HG03175 (cell line): ENCODE measurements around the gene MLLT6.

Source experiments
- ATAC-seq: cut with Tn5 transposase; IDR thresholded peaks from one replicate; pipeline ENCODE4 v1.9.1; 2021; ENCODE audit warnings: mild to moderate bottlenecking, moderate library complexity; ENCODE audit not compliant: unreplicated experiment

MLLT6 gene

DNA sequence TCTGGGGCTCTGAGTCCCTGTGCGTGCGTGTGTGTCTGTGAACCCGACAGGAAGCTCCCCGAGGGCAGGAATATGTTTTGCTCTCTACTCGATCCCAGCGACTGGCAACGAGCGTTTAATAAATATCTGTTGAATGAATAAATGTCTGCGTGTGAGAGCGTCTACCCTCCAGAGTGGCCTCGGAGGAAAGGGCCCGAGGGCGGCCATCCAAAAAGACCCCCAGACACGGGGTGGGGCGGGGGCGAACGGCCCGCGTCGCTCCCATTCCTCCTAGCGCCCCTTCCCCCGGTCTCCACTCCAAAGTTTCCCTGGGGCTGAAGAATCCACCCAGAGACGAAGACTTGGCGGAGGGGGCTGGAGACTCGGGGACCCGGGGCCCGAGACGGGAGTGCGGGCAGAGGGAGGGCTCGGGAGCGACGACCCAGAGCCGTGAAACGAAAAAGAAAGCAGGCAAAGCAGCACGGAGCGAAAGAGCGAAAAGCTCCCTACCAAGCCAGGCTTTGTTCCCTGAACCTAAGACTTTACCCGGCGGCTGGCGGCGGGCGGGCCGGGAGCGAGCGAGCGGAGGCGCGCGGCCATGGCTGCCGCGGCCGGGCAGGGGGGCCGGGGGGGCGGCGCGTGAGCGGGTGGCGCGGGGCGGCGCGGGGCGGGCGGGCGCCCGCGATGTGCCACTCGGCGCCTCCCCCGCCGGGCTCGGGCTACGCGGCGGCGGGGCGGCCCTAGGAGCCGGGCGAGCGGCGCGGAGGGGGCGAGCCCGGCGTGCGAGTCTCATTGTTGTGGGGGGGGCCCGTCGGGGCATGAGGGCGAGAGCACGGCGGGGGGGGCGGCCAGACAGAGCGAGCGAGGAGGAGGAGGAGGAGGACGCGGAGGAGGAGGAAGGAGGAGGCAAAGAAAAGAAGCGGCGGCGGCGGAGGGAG is at the start of gene MLLT6:
TSS of gene MLLT6 (plus strand) at position 668 of the 917 bp plus-strand sequence. CDS start 360 bp downstream, outside the sequence.
- no peak for ATAC-seq

DNA sequence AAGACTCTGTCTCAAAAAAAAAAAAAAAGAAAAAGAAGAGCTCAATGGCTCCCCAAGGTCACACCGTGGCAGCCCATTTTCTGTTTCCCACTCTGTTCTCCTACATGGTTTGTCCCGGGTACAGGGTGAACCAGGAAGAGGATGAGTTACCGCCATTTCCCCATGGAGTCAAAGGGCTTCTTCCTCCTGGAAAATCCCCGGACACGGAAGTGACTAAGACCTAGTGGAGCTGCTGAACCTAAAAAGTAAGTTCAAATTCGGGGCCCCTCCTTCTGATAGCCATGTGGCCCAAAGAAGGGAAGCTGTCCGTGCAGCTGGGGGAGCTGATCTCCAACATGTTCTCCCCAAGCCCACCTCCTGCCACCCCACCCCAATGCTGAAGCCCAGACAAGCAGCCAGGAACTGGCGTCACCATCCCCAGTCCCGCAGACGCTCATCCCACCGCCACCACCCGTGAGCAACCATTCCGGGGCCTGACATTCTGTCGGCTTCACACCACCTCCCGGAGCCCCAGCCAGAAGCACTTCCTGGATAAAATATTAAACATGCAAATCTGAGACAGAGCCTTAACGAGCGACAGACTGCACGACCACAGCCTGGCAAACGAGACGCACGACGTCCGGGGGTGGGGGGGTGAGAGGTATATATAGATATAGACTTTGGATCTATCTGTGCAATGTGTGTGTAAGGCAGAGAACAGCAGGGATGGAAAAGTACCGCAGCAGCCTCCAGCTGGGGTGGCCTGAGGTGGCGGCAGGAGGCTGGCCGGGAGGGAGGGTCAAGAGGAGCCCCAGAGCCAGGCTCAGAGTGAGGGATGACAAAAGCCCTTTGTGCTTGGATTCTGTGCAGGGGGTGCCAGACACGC is 47.9 kb upstream of the MLLT6 start:
- no peak for ATAC-seq

DNA sequence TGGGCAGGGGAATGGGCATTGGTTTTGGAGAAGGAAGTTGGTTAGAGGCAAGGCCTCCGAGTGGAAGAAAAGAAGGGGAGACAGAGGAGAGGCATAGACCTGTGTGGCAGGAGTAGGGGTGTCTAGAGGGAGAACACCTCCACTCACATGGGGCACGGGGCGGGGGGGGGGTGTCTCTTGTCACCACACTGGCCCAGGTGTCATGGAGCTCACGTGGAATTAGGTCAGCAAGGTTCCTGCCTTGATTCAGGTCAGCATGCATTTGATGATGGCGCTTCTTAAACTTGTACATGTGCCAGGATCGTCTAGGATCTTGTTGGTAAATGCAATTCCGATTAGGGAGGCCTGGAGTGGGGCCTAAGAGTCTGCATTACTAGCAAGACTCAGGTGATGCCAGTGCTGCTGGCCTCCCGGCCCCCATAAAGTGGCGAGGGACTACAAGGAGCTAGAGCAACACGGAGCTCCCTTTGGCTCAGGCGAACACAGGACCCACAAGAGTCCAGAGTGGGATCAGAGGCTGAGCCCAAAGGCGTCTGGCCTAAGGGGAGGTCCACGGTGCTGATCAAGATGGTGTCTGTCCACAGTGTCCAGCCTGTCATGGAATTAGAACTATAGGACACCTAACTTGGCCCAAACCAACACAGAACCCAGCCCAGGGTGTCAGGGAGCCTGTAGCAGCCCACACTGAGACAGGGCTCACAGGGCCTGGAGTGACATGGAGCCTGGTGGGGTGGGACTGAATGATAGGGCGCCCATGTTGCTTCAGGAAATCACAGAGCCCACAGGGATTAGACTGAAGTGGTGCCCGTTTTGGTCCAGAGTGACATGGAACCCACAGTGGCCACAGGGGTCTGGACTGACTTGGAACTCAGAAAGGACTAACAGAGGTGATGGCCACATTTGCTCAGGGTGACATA is 47.0 kb upstream of the MLLT6 start:
- no peak for ATAC-seq

DNA sequence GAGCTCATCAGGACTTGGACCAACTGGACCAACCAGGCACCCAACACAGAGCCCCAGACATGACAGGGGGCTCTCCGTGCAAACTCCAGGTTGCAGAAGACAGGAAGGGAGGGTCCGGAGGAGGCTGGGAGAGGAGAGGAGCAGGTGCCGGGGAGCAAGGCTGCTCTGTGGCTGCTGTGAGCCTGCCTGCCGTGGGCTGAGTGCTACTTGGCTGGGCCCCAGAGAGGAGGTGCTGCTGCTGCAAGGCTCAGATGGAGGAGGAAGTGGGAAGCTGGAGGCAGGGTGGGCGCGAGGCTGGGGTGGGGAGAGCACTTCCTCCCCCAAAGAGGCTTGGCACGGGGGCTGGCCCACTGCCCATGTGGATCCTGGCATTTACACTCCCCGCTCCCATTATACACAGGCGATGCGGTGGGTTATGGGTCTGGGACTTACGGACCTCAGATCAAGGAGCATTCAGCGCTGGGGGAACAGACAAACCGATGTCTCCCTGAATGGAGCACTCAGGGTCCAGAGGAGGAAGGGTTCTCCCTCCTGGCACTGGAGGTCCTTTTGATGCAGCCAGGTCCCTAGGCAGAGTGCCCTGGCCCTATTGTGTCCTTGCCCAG is 46.2 kb upstream of the MLLT6 start:
- ATAC-seq, result no peak

DNA sequence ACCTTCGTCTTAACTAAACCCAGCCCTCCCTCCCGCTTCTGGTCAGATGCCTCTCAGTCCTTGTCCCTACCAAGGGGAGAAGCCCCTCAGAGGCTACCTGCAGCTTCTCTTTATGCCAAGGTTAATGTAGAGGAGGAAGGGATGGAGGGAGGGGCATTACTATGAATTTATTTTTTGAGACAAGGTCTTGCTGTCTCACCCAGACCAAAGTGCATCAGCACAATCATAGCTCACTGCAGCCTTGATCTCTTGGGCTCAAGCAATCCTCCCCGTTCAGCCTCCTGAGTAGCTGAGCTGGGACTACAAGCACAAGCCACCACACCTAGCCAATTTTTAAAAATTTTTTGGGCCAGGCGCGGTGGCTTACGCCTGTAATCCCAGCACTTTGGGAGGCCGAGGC is 45.7 kb upstream of the MLLT6 start:
- no peak for ATAC-seq

DNA sequence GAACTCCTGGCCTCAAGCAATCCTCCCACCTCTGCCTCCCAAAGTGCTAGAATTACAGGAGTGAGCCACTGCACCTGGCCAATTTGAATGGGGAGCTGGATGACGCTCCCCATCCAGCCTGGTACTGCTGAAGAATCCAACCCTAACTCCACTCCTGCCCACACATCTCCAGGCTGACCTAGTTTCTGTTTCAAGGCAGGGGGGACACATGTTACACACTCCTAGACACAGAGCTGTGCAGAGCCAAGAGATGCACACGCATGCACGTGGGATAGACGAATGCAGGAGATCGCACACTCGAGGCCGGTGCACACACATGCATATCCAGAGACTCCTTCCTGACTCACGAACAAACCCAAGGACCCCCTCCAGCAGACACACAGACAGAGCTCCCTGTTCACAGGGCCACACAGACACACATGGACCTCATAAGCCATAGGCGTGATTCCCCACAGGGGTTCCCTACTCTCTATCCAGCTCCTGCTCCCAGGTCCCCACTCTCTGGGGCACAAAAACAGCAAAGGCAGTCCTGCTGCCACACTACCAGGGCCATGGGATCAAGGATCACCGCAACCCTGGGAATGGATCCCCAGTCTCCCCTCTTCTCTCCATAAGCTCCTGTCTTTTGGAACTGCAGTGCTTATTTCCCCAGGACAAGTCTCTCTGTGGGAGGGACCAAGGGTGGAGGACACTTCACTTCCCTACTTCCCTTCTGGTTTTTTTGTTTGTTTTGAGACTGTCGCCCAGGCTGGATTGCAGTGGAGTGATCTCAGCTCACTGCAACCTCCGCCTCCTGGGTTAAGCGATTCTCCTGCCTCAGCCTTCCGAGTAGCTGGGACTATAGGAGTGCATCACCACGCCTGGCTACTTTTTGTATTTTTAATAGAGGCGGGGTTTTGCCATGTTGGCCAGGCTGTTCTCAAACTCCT is 44.7 kb upstream of the MLLT6 start:
- ATAC-seq, result no peak

DNA sequence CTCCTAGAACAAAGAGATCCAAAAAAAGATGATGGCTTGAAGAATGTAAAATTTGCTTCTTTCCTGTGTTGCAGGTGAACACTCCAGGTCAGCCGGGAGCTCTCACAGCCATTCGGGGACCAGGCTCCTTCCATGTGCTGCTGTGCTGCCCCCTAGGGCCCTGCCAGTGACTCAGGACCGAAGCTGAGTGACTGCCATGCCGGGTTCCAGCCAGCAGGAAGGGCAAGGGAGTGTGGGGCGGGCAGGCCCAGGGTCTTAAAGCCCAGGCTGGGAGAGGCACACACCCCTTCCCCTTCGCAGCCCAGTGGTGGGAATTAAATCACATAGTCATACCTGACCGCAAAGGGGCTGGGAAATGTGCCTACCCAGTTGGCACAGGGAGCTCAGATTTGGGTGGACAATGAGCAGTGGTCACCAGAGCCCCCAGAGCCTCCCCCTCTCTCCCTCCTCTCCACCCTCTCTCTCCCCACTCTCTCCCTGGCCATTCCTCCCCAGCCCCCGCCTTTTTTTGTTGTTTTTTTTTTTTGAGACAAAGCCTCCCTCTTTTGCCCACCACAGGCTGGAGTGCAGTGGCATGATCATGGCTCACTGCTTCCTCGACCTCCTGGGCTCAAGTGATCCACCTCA is 41.8 kb upstream of the MLLT6 start:
- no peak for ATAC-seq

DNA sequence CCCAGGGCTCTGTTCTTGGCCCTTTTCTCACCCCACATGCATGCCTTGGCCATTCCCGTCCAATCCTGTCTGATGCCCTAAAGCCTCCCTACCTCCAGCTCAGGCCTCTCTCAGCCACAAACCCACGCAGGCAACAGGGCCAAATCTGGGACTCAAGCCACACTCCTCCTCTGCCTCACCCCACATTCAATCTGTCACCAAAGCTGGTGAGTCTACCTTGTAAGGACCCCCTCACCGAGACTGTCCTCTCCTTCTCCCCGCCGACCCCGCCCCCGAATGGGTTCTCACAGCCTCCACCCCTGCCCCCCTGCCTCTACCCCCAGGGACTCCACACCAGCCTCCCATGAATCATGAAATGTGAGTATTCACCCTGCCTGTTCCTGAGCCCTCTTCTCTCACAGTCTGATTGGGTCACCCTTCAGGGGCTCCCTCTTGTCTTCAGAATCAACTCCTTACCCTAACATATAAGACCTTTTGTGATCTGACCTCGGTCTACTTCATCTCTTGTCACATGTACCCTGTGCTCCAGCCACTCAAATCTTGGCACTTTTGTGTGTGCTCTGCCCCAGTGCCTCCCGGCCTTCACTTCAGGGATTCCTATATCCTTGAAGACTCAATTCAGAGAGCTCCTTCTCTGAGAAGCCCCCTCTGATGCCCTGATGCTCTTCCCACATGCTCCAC is 41.0 kb upstream of the MLLT6 start:
- ATAC-seq, result no peak

DNA sequence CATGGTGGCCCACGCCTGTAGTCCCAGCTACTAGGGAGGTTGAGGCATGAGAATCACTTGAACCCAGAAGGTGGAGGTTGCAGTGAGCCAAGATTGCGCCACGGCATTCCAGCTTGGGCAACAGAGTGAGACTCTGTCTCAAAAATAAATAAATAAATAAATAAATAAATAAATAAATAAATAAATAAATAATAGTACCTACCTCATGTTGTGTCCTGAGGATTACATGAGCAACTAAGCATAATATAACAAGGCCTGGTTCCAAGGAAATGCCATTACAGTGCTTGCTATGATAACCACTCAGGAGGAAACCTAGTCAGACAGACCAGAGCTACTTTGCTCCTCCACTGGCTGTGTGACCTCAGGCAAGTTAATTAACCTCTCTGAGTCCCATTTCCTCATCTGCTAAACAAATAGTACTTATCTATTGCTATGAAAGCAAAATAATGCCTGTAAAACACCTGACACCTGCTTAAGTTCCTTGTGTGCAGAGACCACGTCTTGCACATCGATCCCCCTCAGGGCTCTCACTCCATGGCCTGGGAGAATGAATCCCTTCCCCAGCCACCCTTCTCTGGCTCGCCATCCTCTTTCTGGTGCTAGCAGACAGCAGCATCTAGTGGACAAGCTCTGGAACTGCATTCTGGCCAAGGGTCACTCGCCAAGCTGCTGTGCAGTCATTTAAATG is 37.8 kb upstream of the MLLT6 start:
- no peak for ATAC-seq

DNA sequence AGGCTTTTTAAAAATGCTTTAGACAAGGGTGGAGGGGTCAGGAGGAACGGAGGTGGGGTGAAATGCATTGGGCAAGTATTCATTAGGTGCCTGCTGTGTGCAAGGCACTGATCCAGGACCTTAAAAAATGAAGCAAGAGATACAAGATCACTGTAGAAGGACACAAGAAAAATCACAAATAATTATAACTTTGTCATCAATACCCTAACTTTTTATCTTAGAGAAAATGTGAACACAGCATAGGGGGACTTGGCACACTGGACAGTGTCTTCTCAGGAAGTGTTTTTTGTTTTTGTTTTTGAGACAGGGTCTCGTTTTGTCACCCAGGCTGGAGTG is 37.3 kb upstream of the MLLT6 start:
- ATAC-seq, result no peak

DNA sequence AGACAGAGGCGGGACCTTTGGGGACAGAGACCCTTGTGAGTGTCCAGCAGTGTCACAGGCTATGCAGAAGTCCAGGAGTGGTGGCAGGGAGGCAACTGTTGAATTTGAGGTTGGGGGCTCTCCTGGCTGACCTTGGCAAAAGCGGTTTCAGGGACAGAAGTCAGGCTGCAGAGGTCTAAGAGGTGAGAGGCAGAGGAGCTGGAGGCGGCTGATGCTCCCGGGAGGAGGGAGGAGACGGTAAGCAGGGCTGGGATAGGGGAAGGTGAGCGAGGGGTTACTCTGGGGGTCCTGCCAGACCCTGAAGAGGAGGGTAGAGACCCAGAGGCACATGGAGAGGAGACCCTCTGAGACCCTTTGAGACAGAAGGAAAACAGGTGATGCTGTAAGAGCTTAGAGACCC is 35.6 kb upstream of the MLLT6 start:
- ATAC-seq, result no peak

DNA sequence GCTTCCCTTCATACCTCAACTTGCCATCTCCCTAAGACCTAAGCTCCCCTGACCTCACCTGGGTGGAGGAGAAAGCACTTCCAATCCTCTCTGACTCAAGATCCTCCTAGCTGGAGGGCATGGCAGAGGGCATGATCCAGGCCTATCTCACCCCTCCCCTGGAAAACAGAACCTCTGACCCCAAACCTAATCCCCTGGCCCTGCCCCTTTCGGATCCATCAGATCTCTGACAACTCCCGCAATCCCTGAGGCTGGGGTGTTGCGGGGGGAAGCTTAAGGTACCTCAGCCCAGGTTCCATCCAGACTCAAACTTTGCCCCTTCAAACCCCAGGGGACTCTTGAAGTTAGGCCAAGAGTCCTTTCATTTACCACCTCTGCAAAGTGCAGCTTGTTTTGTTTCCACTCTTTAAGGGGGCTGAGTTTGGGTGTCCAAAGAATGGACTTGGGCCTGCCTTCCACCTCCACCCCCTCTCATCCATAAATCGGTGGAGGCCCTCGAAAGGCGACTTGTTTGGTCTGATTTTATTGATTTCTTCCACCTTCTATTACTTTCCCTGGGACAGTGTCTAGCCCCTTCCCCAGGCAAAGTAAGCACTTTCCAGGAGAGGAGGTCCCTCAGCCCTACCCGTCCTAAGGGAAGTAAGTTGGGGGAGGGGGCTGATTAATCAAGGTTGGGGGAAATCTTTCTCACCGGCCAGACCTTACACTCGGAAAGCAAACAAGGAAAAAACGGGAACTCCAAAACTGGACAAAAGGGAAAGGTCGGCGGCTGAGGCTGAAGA is 32.9 kb upstream of the MLLT6 start:
- ATAC-seq, result no peak

DNA sequence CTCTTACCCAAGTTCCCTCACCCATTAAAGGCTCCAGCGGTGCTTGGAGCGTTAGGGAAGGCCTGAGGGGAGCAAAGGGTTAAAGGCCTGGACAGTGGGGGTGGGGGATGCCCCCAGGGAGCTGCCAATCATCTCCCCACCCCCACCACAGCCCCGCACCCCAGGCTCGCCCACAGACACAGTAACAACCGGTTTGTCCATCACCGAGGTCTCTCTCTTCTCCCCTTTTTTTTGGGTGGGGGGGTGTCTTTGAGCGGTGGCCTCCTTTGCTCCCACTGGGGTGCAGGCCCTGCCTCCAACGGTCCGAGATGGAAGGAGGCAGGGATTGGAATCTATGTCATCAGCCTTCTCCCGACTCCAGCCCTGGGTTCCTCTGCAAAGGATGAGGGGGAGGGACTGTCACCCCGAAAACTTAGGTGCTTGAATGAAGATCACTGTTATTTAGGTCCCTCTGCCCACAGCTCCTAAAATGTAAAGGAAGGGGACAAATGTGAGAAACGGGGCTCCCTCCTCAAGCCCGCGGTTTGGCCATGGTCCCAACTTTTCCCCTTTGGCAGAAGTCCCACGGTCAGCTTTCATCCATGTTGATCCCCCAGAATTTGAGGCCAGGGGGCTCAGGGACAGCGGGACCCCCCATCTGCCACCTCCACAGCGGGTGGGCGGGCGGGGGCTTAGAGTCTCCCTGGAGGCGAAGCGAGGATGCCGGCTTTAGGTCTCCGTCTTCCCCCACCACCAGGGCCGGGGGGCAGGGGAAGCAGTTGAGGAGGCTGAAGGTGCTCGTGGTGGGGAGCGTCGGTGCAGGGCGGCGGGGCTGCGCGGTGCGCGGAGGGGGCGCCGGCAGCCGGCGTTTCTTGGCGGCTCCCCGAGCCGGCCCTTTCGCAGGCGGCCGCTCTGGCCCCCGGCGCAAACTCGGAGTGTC is 32.0 kb upstream of the MLLT6 start:
- no peak for ATAC-seq

DNA sequence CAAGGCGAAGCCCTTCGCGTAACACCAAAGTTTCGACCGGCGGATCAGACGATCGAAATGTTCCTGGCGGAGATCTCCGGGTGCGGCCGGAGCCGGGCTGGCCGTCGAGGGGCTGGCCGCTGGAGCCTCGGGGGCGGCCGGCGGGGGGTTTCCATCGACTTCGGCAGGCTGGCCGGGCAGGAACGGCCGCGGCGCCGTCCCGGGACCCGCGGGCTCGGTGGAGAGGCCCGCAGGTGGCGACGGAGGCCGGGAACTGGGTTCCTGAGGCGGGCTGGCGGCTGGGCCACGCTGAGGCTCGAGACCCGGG is 31.4 kb upstream of the MLLT6 start:
- no peak for ATAC-seq

DNA sequence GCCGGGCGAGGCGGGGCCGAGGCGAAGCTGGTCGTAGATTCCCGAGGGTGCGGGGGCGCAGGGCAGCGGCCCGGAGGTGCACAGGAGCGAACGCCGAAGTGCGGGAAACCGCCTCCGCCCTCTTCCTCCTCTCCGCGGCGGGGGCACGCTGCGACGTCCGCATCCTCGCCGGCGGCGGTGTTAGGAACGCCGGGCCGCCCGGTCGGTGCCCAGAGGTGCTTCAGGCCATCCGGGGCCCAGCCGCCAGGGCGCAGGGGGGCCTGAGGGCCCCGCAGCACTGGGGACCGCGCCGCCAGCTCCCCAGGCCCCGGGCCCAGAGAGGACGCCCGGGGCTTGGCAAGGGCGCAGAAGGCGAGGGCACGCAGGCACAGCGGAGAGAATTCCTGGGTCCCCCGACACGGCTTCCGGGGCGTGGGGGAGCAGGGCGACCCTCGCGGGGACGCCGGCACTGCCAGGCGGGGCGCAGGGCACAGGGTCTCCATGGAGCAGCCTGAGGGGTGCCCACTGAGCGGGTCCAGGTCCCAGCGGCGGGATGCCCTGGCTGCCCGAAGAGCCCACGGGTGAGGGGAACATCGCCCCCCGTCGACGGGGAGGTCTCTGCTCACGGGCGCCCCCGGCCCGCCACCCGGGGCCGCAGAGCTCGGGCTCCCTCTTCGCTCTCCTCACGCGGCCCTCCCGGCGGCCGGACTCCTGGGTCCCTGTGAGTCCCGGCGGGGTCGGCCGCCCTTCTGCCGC is 30.9 kb upstream of the MLLT6 start:
- ATAC-seq, result no peak
